Endothelial cell of umbilical vein (primary cell): Measurements from ENCODE around the gene DEK. TPM values are rescaled to one million over a fixed set of nuclear protein-coding genes. Genes with fewer than 3 reads are reported as not detected.

Experiments used
- BruUV-seq: library from RNA; stranded (reverse); fragments of 400-500 nt; replicated peaks from 2 replicates; lab custom pipeline; 2021; lab: Mats Ljungman, UMichigan
- CTCF ChIA-PET: fragments of 300-600, 350-600 bp; sonication (Branson Sonifier 250); formaldehyde crosslinking; loops from one replicate; lab custom pipeline; 2021; ENCODE audit warnings: antibody characterized with exemption, inconsistent platforms; lab: Charles Lee
- POLR2A ChIA-PET: fragments of 300-600, 350-600 bp; sonication (Branson Sonifier 250); formaldehyde crosslinking; loops from one replicate; lab custom pipeline; 2021; ENCODE audit warnings: antibody characterized with exemption, inconsistent platforms; lab: Charles Lee
- DNase-seq: peaks from one replicate; pipeline ENCODE4 v3.0.0-alpha.2; 2011; ENCODE audit warnings: low read depth, low spot score
- FAIRE-seq: peaks from 2 replicates; lab custom pipeline; 2011; peaks lifted over from hg19 to GRCh38; lab: Jason Lieb, UNC
- H2AFZ ChIP-seq: 2 replicates; pipeline ENCODE4 v1.6.0; 2012; ENCODE audit warnings: low read depth, low read length, control low read depth, inconsistent platforms
- H3K27ac ChIP-seq: 2 replicates; pipeline ENCODE4 v1.5.1; 2011; ENCODE audit warnings: low read depth, mild to moderate bottlenecking, control low read depth, low read length, moderate library complexity; ENCODE audit not compliant: insufficient read depth
- H3K27me3 ChIP-seq, 2 experiments: 2 replicates each; pipeline versions ENCODE4 v1.6.0 to v1.6.1; 2011; ENCODE audit warnings: low read length in 2 of 2, mixed read lengths in 1 of 2; ENCODE audit not compliant: control insufficient read depth in 2 of 2, insufficient read depth in 2 of 2
- H3K36me3 ChIP-seq, 2 experiments: 2 replicates in 1 of 2; 3 replicates in 1 of 2; pipeline ENCODE4 v1.5.1; 2011; ENCODE audit warnings: low read length in 2 of 2, mild to moderate bottlenecking in 1 of 2, moderate library complexity in 1 of 2; ENCODE audit not compliant: control insufficient read depth in 2 of 2, insufficient read depth in 2 of 2; ENCODE audit errors: extremely low read depth in 1 of 2
- H3K4me1 ChIP-seq: 3 replicates; pipeline ENCODE4 v1.5.1; 2011; ENCODE audit warnings: mild to moderate bottlenecking, low read length; ENCODE audit not compliant: control insufficient read depth, insufficient read depth; ENCODE audit errors: extremely low read depth
- H3K4me2 ChIP-seq: 2 replicates; pipeline ENCODE4 v1.6.1; 2011; ENCODE audit warnings: low read length, control low read depth, mixed read lengths; ENCODE audit not compliant: insufficient read depth
- H3K4me3 ChIP-seq, 3 experiments: fragments of 200-600 bp in 1 of 3; sonication (generic), shearing (Covaris generic) in 1 of 3; replicated peaks in 1 of 3; 2 replicates each; pipeline ENCODE4 v1.5.1; 2011 to 2016; ENCODE audit warnings: control low read depth in 3 of 3, low read length in 3 of 3, mild to moderate bottlenecking in 2 of 3, inconsistent platforms in 1 of 3, low read depth in 1 of 3, moderate library complexity in 1 of 3; ENCODE audit not compliant: insufficient read depth in 1 of 3
- H3K79me2 ChIP-seq: 2 replicates; pipeline ENCODE4 v1.6.0; 2012; ENCODE audit warnings: low read length, inconsistent platforms; ENCODE audit not compliant: control insufficient read depth, insufficient read depth
- H3K9ac ChIP-seq: replicated peaks from 2 replicates; pipeline ENCODE3; 2011; ENCODE audit warnings: low read length, control low read depth; ENCODE audit not compliant: insufficient read depth; ENCODE audit errors: extremely low read depth
- H3K9me1 ChIP-seq: replicated peaks from 3 replicates; pipeline ENCODE4 v1.6.0; 2011; ENCODE audit warnings: mild to moderate bottlenecking, low read length; ENCODE audit not compliant: control insufficient read depth, insufficient read depth; ENCODE audit errors: extremely low read depth
- H3K9me3 ChIP-seq: replicated peaks from 2 replicates; pipeline ENCODE4 v1.5.1; 2012; ENCODE audit warnings: low read length, inconsistent platforms; ENCODE audit not compliant: control insufficient read depth, insufficient read depth
- H4K20me1 ChIP-seq: replicated peaks from 2 replicates; pipeline ENCODE3; 2011; ENCODE audit warnings: mild to moderate bottlenecking, low read length; ENCODE audit not compliant: control insufficient read depth, insufficient read depth; ENCODE audit errors: extremely low read depth
- CTCF ChIP-seq, 2 donors: IDR thresholded peaks; 1 replicate in 1 of 2; 2 replicates in 1 of 2; pipeline ENCODE4 v1.5.1; 2011; ENCODE audit warnings: low read length in 2 of 2, mild to moderate bottlenecking in 2 of 2, moderate library complexity in 2 of 2, control low read depth in 1 of 2, inconsistent platforms in 1 of 2, low read depth in 1 of 2; ENCODE audit not compliant: insufficient read depth in 1 of 2; ENCODE audit errors: extremely low read depth in 1 of 2
- EZH2 ChIP-seq: IDR thresholded peaks from 2 replicates; pipeline ENCODE4 v1.6.1; 2012; ENCODE audit warnings: borderline replicate concordance, low read depth, mild to moderate bottlenecking, moderate library complexity, low read length, inconsistent platforms; ENCODE audit not compliant: severe bottlenecking
- FOS ChIP-seq: IDR thresholded peaks from 2 replicates; pipeline ENCODE4 v1.6.1; 2011; ENCODE audit warnings: mild to moderate bottlenecking, low read length, moderate library complexity, borderline replicate concordance; ENCODE audit not compliant: insufficient read depth
- GATA2 ChIP-seq: IDR thresholded peaks from 2 replicates; pipeline ENCODE4 v1.7.0; 2011; ENCODE audit warnings: low read depth, mild to moderate bottlenecking, moderate library complexity, mixed read lengths, low read length; ENCODE audit not compliant: insufficient read length, insufficient read depth
- JUN ChIP-seq: IDR thresholded peaks from 2 replicates; pipeline ENCODE4 v1.6.1; 2011; ENCODE audit warnings: borderline replicate concordance, low read depth; ENCODE audit not compliant: insufficient read length, insufficient read depth
- MAX ChIP-seq: IDR thresholded peaks from 2 replicates; pipeline ENCODE4 v1.6.1; 2011; ENCODE audit not compliant: insufficient read depth, insufficient read length
- MYC ChIP-seq: IDR thresholded peaks from one replicate; pipeline ENCODE4 v1.6.1; 2011; ENCODE audit warnings: mild to moderate bottlenecking, low read depth, low read length
- POLR2A ChIP-seq: IDR thresholded peaks from 2 replicates; pipeline ENCODE4 v1.6.1; 2012; ENCODE audit warnings: low read depth, mild to moderate bottlenecking, control low read depth, low read length
- POLR2AphosphoS5 ChIP-seq: IDR thresholded peaks from 2 replicates; pipeline ENCODE4 v1.6.1; 2012; ENCODE audit warnings: low read depth, mild to moderate bottlenecking, control low read depth, low read length, moderate library complexity; ENCODE audit not compliant: insufficient read depth
- dilution Hi-C: fragments of 300-500 bp; cut with MboI; formaldehyde crosslinking; loops from one replicate; pipeline ENCODE4 v1.15.0; 2019; ENCODE audit warnings: low sequenced_read_pairs; ENCODE audit not compliant: extremely low pct_ligation_motif_present
- intact Hi-C: fragments of 100-400 bp; cut with micrococcal nuclease; formaldehyde crosslinking; loops from one replicate; pipeline ENCODE4 v1.10.0; 2022
- polyA plus RNA-seq, 4 experiments: library from polyadenylated mRNA; depleted of rRNA in 3 of 4; stranded (reverse) in 3 of 4; unstranded in 1 of 4; fragments of >200 nt; gene quantifications; 2 replicates each; pipeline versions ENCODE4 v1.2.1 to v1.2.3, GENCODE V29; 2011 to 2012; ENCODE audit warnings: missing spikeins in 1 of 4
- total RNA-seq: library from RNA; stranded (reverse); gene quantifications from 2 replicates; pipeline ENCODE4 v1.2.3, GENCODE V29; 2021

The DEK gene
- total and polyA plus RNA-seq, 2 donors (not counting 3 experiments of a cell fraction or from before 2014, with no cell fraction given), result 19.0 to 120 TPM

GRCh38 chr6:18207438-18207837 is 56.9 kb downstream of the DEK start:
- Histone ChIP-seq H3K36me3 (no peaks in the 10 kb centered on the region), H3K9me1 (no peaks in the 10 kb centered on the region), H2AFZ (no peak overlapping the region), H3K4me3 (no peak overlapping the region), H3K79me2 (no peaks in the 10 kb centered on the region), H3K4me1 (no peaks in the 10 kb centered on the region), H3K4me2 (no peak overlapping the region), H3K9ac (no peak overlapping the region), H3K27ac (no peak overlapping the region), H3K9me3 (no peaks in the 10 kb centered on the region), H4K20me1 (no peaks in the 10 kb centered on the region), H3K27me3 (no peaks in the 10 kb centered on the region)
- no peak for TF ChIP-seq FOS
- TF ChIP-seq CTCF (IDR thresholded peaks at IDR 0.05; ENCODE audit: extremely low read depth in 1 of 2, insufficient read depth in 1 of 2, low read depth in 1 of 2, low read length in 2 of 2), result no peak
- TF ChIP-seq JUN, result no peak
- no peak for TF ChIP-seq EZH2
- no peak for TF ChIP-seq MAX
- no peak for TF ChIP-seq POLR2A
- no peak for TF ChIP-seq MYC
- no peak for TF ChIP-seq GATA2
- TF ChIP-seq POLR2AphosphoS5, result no peak
- FAIRE-seq (no peak), DNase-seq (no peak)
- intact Hi-C loops, result no loop called here
- no TSS peak for BruUV-seq
- ChIA-PET CTCF (no interaction called here), POLR2A (no interaction called here)
- dilution Hi-C loops, result no loop called here
